GM12864 (cell line): Measurements from ENCODE around the gene CNGB1.
"Not testable (repeated sequence)": the region's sequence is repeated elsewhere in the genome, so short reads cannot be mapped to it uniquely, and the experiment has no call there.

ENCODE experiments used
- DNase-seq: peaks from one replicate; pipeline ENCODE4 v3.0.0-alpha.2; 2011; ENCODE audit warnings: low read depth
- H3K4me3 ChIP-seq: 2 replicates; pipeline ENCODE4 v1.5.1; 2011; ENCODE audit warnings: mild to moderate bottlenecking, low read depth, low read length, control low read depth
- TF ChIP-seq, protein P1 (sequence below): IDR thresholded peaks from 2 replicates; pipeline ENCODE4 v1.5.1; 2011; ENCODE audit warnings: low read depth, mild to moderate bottlenecking, moderate library complexity, low read length, control low read depth, inconsistent platforms; ENCODE audit errors: missing control alignments

The CNGB1 gene

GRCh38 chr16:58011652-58012051 is 40.7 kb upstream of the CNGB1 start:
- no peak for DNase-seq

GRCh38 chr16:58010886-58011285 is 40.0 kb upstream of the CNGB1 start:
- no peak for DNase-seq
- TF ChIP-seq, protein P1, sequence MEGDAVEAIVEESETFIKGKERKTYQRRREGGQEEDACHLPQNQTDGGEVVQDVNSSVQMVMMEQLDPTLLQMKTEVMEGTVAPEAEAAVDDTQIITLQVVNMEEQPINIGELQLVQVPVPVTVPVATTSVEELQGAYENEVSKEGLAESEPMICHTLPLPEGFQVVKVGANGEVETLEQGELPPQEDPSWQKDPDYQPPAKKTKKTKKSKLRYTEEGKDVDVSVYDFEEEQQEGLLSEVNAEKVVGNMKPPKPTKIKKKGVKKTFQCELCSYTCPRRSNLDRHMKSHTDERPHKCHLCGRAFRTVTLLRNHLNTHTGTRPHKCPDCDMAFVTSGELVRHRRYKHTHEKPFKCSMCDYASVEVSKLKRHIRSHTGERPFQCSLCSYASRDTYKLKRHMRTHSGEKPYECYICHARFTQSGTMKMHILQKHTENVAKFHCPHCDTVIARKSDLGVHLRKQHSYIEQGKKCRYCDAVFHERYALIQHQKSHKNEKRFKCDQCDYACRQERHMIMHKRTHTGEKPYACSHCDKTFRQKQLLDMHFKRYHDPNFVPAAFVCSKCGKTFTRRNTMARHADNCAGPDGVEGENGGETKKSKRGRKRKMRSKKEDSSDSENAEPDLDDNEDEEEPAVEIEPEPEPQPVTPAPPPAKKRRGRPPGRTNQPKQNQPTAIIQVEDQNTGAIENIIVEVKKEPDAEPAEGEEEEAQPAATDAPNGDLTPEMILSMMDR: no peak
- H3K4me3 ChIP-seq: no peak overlapping the region

More at GRCh38 chr16:58011652-58012051, 40.7 kb upstream of the CNGB1 start:
- TF ChIP-seq, protein P1: no peak
- H3K4me3 ChIP-seq: no peak overlapping the region

DNA sequence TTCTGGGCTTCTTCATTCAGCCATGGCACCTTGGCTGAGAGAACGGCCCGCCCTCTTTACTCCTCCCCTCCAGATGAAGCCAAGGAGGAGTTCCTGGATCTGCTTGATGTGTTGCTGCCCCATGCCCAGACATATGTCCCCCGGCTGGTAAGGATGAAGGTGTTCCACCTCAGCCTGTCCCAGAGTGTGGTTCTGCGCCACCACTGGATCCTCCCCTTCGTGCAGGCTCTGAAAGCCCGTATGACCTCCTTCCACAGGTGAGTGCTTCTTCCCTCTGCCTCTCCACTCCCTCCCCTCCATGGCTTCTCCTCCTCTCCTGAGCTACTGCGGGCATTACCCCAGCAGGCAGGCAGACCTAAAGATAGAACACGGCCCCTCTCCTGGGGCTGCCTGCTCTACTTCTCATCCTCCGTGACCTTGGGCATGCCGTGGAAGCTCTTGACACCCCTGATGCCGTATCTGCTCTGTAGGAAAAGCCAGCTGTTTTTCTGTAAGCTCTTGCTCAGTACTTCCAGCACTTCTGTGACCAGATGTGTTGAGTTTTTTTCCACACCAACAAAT is 39.0 kb upstream of the CNGB1 start:
- TF ChIP-seq, protein P1: no peak
- DNase-seq: no peak
- H3K4me3 ChIP-seq: no peak overlapping the region

GRCh38 chr16:58004736-58005135 is 33.8 kb upstream of the CNGB1 start:
- DNase-seq, H3K4me3 ChIP-seq: not testable (repeated sequence)

DNA sequence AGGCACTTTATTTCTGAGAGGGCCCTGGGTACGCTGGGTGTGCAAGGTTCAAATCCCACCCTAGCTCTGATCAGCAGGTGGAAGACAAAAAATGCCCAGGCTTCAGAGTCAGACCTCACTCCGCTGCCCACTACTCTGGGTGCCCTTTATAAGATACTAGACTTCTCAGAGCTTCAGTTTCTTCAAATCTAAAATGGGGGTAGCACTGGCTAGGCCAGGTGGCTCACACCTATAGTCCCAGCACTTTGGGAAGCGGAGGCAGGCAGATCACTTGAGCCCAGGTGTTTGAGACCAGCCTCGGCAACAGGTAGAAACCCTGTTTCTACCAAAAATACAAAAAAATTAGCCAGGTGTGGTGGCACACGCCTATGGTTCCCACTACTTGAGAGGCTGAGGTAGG is 32.0 kb upstream of the CNGB1 start:
- TF ChIP-seq, protein P1: no peak
- H3K4me3 ChIP-seq: no peak overlapping the region
- DNase-seq: no peak

- no peak overlapping the region for H3K4me3 ChIP-seq
- no peak for DNase-seq
These were observed 31.5 kb upstream of the CNGB1 start for GRCh38 chr16:58002416-58002800.

GRCh38 chr16:58001781-58002415 is 31.0 kb upstream of the CNGB1 start:
- peak overlapping the region; percentile 67 for H3K4me3 ChIP-seq
- DNase-seq: no peak
- TF ChIP-seq, protein P1: no peak

More at GRCh38 chr16:58002416-58002800, 31.5 kb upstream of the CNGB1 start:
- TF ChIP-seq, protein P1: no peak
